HL-60 (cell line): ENCODE data around the gene FILIP1L.

Source experiments
- CTCF ChIP-seq: IDR thresholded peaks from one replicate; pipeline ENCODE4 v1.5.1; 2011; ENCODE audit warnings: low read length, control low read depth, inconsistent platforms; ENCODE audit not compliant: insufficient read depth
- GABPA ChIP-seq: IDR thresholded peaks from 2 replicates; pipeline ENCODE4 v1.6.1; 2012; ENCODE audit warnings: low read depth
- REST ChIP-seq: IDR thresholded peaks from 2 replicates; pipeline ENCODE4 v1.6.1; 2012; ENCODE audit warnings: low read depth; ENCODE audit not compliant: insufficient replicate concordance
- SPI1 ChIP-seq: IDR thresholded peaks from 2 replicates; pipeline ENCODE4 v1.6.1; 2012; ENCODE audit warnings: low read depth, mild to moderate bottlenecking, borderline replicate concordance

GRCh38 chr3:99833617-99834205, 280.6 kb downstream of the FILIP1L start:
- no peak for TF ChIP-seq CTCF
- no peak for TF ChIP-seq GABPA
- no peak for TF ChIP-seq REST
- no peak for TF ChIP-seq SPI1
